CD1c-positive myeloid dendritic cell (primary cell): ENCODE measurements around the gene FXYD2.

ENCODE experiments used
- DNase-seq: peaks from one replicate; pipeline ENCODE4 v3.0.0-alpha.2; 2016; ENCODE audit errors: extremely low spot score

Gene FXYD2

DNA sequence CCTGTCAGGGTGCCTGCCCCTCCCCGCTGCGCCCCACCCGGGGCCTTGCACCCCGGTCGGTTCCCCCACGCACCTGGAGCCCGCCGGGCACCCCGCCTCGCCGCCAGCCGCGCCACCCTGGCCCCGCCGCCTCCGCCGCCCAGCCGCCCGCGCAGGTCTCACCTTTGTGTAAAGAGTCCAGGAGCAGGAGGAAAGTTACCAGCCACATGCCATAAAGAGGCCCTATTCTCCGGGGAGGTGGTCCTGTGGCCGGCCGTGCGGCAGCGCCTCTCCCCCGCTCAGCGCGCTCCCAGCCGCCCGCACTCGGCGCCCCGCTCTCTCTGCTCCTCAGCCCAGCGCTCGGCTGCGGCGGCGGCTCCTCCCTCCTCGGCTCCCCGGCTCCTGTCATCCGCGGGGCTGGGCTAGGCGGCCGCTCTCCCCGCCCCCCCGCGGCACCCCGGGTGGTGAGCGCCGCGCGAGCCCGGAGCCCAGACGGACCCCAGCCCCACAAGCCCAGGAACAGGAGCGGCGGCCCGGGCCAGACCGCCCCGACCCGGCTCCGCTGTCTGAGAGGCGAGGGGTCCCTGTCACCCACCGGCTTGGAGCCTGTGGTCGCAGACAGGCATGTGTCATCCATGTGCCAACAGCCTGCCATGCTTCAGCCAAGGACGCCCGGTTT is 27.5 kb downstream of the FXYD2 start, which contains the start of gene DSCAML1:
DSCAML1 (minus strand) TSS at position 345 of the 658 bp plus-strand sequence; CDS start at position 208, 137 bp downstream.
- no peak for DNase-seq

DNA sequence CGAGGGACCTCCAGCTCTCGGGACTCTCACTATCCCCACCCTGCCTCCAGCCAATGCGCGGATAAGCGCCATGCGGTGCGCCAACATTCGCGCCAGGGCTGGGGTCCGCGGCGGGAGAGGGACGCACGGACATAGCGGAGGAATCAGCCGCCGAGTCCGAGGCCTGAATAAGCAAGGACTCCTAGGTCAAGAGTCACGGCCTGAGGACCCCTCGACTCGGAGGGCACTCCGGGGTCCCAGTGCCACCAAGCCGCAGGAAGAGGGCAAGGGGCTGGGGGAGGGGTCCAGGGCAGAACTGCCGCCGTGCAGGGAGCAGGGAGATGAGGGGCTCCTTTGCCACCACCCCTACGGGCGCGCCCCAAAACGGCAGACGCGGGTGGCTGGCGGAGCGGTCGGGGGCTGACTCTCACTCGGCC is 28.1 kb downstream of the FXYD2 start:
- DNase-seq = no peak

- no peak for DNase-seq
These were observed 28.7 kb downstream of the FXYD2 start for GRCh38 chr11:117795638-117796455.

GRCh38 chr11:117794772-117795629 is 29.5 kb downstream of the FXYD2 start:
- DNase-seq = no peak

GRCh38 chr11:117794135-117794534 is 30.4 kb downstream of the FXYD2 start:
- no peak for DNase-seq

DNA sequence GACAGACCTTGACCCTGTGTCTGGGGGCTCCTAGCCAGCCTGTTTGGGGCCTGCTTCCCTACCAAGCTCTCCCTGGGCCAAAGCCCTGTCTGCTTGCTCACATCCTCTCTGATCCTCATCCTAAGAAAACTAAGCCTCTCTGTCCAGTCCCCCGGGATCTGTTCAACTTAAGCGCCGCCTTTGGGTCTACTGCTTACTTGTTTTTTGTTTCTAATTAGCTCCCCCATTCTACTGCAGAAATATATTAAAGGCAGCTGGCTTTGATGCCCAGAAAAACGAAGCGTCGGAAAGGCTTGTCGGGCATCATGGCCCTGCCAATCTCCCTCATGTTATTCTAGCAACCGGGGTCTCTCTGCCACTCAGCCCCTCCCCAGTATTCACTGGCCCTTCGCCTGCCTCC is 31.0 kb downstream of the FXYD2 start:
- DNase-seq = no peak

DNA sequence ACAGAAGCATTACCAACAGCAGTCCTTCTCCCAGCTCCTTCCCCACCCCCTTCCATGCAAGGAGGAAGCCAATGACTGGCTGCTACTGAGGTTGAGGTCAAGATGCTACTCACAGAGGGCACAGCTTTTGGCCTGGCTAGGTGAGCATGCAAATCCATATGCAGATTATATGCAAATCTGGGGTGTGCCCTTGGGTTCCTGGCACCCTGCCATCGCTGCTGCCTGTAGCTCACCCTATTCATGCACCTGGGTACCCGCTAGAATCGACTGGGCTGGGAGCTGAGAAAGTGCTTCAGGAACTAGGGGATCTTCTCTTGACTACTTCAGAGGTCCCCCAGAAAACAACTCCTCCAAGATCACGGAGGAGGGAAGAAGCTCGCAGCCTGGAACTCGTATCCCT is 31.6 kb downstream of the FXYD2 start:
- DNase-seq = no peak

- no peak for DNase-seq
These were observed 32.3 kb downstream of the FXYD2 start for GRCh38 chr11:117792241-117792640.

GRCh38 chr11:117790279-117790678 is 34.3 kb downstream of the FXYD2 start:
- no peak for DNase-seq

GRCh38 chr11:117789241-117789640 is 35.3 kb downstream of the FXYD2 start:
- DNase-seq = no peak

DNA sequence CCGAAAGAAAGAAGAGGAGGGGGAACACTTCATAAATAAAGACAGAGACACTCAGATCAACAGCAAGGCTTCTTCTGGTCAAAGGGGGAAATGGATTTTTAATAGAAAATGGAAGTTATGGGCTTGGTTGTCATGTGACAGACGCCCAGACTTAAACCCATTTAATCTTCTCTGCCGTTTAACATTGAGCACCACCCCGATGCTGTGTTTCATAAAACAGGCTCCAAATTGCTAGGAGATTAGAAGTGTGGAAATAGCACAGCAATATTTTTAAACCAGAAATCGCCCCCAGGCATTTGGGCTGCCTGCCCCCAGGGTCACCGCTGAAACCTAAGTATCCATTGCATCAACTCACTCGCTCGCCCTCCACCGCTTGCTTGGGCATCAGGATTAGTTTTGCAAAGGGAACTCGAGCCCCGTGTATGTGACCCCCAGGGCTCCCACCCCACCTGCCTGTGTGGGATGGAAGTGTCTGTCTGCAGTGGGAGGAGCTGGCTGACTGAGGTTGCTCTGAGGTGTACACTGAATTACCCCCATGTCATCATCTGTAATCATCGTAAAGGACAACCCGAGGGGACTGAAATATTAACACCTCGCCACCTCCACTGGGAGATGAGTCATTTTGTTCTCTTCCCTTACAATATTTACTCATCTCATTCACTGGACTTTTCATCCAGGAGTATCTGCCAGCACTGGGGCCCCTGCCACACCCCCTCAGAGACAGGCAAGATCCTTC is 38.2 kb downstream of the FXYD2 start:
- no peak for DNase-seq

GRCh38 chr11:117782101-117782500 is 42.4 kb downstream of the FXYD2 start:
- no peak for DNase-seq

DNA sequence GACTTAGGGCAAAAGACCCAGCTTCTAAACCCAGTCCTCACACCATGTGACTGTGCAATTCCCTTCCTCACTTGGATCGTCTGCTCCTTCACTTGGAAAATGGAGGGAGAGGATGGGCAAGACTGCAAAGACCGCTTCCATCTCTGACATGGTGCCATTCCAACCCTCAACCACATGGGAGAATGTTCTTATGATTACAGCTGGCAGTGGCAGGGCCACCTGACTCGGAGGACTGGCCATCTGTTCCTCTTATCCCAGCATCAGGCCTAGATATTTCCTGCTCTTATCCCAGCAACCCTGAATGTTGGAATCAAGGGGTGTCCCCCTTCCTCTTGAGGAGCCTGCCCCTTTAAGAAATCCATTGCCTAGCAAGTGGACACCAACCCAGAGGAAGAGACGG is 42.9 kb downstream of the FXYD2 start:
- no peak for DNase-seq

DNA sequence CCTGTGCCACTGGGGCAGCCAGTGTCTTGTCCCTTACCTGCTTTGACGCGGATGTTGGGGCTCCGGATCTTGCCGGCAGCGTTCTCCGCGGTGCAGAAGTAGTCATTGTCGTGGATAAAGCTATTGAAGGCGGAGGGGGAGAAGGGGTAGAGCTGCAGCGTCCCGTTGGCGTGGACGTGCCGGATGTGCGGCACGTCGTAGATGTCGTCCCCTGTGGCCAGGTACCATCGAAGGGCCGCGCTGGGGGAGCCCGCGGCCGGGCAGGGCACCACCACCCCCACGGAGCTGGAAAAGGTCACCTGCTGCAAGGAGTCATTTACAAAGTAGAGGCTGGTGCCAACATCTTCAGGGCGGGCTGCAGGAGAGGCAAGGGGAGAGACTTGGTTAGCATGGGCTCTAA is 44.1 kb downstream of the FXYD2 start:
- DNase-seq = no peak

DNA sequence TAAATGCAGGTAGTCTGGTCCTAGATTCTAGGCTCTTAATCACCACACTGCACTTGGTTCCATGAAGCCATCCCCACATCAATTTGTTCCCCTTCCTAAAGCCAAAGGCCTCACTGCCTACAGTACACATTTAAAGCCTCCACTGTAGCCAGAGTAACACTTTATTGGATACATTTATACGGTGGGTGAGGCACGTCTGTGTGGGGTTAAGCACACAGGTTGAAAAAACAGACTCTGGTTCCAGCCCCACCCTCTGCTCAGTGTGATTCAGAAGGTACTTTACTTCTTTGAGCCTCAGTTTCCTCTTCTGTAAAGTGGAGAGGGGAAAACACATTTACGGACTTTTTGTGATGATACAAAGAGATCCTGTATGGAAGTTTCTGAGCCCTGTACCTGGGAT is 50.0 kb downstream of the FXYD2 start:
- no peak for DNase-seq

DNA sequence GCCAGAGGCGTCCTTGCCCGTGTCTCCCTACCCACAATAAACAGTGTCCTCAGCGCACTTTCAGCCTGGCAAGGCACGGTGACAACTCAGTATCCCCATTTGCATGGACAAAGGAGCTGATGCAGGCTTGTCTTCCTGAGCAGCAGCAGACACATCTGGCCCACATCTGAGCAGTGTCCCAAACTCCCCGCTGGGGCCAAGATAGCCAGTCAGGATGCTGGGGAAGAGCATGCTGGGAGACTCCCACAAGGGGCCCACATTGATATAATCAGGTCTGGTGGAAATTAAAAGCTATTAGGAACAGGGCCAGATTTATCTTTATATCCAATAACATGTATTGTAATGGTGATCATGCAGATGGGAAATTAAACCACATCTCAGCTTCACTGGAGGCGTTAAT is 52.2 kb downstream of the FXYD2 start:
- DNase-seq = no peak

GRCh38 chr11:117771841-117772240 is 52.7 kb downstream of the FXYD2 start:
- DNase-seq = no peak

- DNase-seq = no peak
These were observed 53.3 kb downstream of the FXYD2 start for GRCh38 chr11:117771197-117771596.

DNA sequence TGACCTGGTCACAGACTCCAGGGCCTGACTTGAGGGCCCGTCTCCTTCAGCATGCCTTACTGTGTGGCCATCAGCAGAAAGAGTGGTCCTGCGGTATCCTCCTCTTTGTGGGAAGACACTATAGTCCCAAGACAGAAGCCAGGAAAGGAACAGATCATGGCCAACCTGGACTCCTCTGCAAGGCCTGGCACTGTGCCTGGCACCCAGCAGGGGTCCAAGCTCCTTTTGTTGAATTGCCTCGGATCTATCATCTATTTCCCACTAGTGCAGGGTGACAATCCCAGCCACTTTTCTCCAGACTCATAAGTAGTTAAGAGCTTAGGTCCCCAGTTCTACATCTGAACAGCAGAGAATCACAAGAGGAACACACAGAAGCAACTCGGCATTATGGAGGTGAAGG is 54.5 kb downstream of the FXYD2 start:
- DNase-seq = no peak
